Activated CD4-positive, alpha-beta T cell treated with anti-CD3 and anti-CD28 coated beads, Interleukin-2, amount 10 ng/mL, durations not matched to agents 24 days and 14 days (primary cell): Measurements from ENCODE around the gene PKNOX2. TPM values are rescaled to one million over a fixed set of nuclear protein-coding genes. Genes with fewer than 3 reads are reported as not detected.

ENCODE experiments used
- DNase-seq: peaks from one replicate; pipeline ENCODE4 v3.0.0; 2022
- H3K27ac Mint-ChIP-seq: one replicate; pipeline ENCODE4 v1.8.0; 2022; ENCODE audit warnings: mild to moderate bottlenecking, mixed read lengths
- H3K27me3 Mint-ChIP-seq: one replicate; pipeline ENCODE4 v1.8.0; 2022; ENCODE audit warnings: mixed read lengths
- H3K36me3 Mint-ChIP-seq: one replicate; pipeline ENCODE4 v1.8.0; 2022; ENCODE audit warnings: low read depth, mild to moderate bottlenecking, mixed read lengths
- H3K4me1 Mint-ChIP-seq: one replicate; pipeline ENCODE4 v1.8.0; 2021; ENCODE audit warnings: mixed read lengths
- H3K4me3 Mint-ChIP-seq: one replicate; pipeline ENCODE4 v1.8.0; 2022; ENCODE audit warnings: mild to moderate bottlenecking, moderate library complexity, mixed read lengths
- H3K9me3 Mint-ChIP-seq: one replicate; pipeline ENCODE4 v1.8.0; 2021; ENCODE audit warnings: mixed read lengths
- intact Hi-C: fragments of 100-400 bp; cut with micrococcal nuclease; formaldehyde crosslinking; loops from one replicate; pipeline ENCODE4 v1.15.1; 2023
- total RNA-seq: library from RNA; stranded (reverse); gene quantifications from 2 replicates; pipeline ENCODE4 v1.2.3, GENCODE V29; 2022

The PKNOX2 gene
- total RNA-seq, 1 donor from 2014 or later = not detected

GRCh38 chr11:125141178-125141577 is 23.4 kb upstream of the PKNOX2 start:
- no peak overlapping the region for H3K4me3 Mint-ChIP-seq
- H3K27ac Mint-ChIP-seq = no peak overlapping the region
- no peaks in the 10 kb centered on the region for H3K9me3 Mint-ChIP-seq
- no peaks in the 10 kb centered on the region for H3K36me3 Mint-ChIP-seq
- DNase-seq = no peak
- peaks cover 3% of the 10 kb centered on the region for H3K4me1 Mint-ChIP-seq
- intact Hi-C loops = loop anchor here (1.0 to 5.0 kb wide), 2 partner anchors 49 to 179 kb away; no protein-coding TSS in a partner anchor
- H3K27me3 Mint-ChIP-seq = peaks cover 35% of the 10 kb centered on the region

GRCh38 chr11:125141686-125142535 is 22.6 kb upstream of the PKNOX2 start:
- Mint-ChIP-seq H3K27ac (no peak overlapping the region), H3K9me3 (no peaks in the 10 kb centered on the region), H3K27me3 (peaks cover 38% of the 10 kb centered on the region), H3K4me3 (no peak overlapping the region), H3K36me3 (no peaks in the 10 kb centered on the region), H3K4me1 (peaks cover 3% of the 10 kb centered on the region)
- DNase-seq = peak; percentile 87
- intact Hi-C loops = loop anchor here (1.0 to 5.0 kb wide), 2 partner anchors 50 to 180 kb away; no protein-coding TSS in a partner anchor

GRCh38 chr11:125146232-125146631 is 18.3 kb upstream of the PKNOX2 start:
- no peak overlapping the region for H3K4me3 Mint-ChIP-seq
- intact Hi-C loops = no loop called here
- DNase-seq = no peak
- no peak overlapping the region for H3K27ac Mint-ChIP-seq
- H3K9me3 Mint-ChIP-seq = no peaks in the 10 kb centered on the region
- peaks cover 3% of the 10 kb centered on the region for H3K4me1 Mint-ChIP-seq
- peaks cover 21% of the 10 kb centered on the region for H3K27me3 Mint-ChIP-seq
- no peaks in the 10 kb centered on the region for H3K36me3 Mint-ChIP-seq

GRCh38 chr11:125147280-125147679 is 17.3 kb upstream of the PKNOX2 start:
- no peaks in the 10 kb centered on the region for H3K4me1 Mint-ChIP-seq
- peaks cover 19% of the 10 kb centered on the region for H3K27me3 Mint-ChIP-seq
- intact Hi-C loops = no loop called here
- DNase-seq = no peak
- no peak overlapping the region for H3K27ac Mint-ChIP-seq
- H3K36me3 Mint-ChIP-seq = no peaks in the 10 kb centered on the region
- H3K9me3 Mint-ChIP-seq = no peaks in the 10 kb centered on the region
- no peak overlapping the region for H3K4me3 Mint-ChIP-seq

DNA sequence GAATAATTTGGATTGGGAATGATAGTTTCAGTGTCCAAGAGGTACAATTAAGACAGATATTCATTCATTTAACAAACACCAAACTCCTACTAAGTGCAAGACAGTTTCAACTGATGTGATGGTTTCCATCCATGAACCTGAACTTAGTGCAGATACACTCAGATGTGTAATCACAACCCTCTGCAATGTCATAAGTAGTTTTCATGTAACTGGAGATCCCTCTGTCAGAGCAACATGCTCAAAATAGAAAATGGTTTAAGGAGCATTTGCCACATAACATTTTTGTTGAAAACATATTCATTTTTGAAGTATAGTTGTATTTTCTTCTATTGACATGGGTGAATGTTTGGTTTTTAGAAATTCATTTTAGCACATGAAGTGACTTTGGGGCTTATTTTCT is 16.5 kb upstream of the PKNOX2 start:
- H3K27ac Mint-ChIP-seq = no peak overlapping the region
- no peak overlapping the region for H3K4me3 Mint-ChIP-seq
- no peaks in the 10 kb centered on the region for H3K9me3 Mint-ChIP-seq
- H3K27me3 Mint-ChIP-seq = peaks cover 20% of the 10 kb centered on the region
- intact Hi-C loops = no loop called here
- no peak for DNase-seq
- H3K36me3 Mint-ChIP-seq = no peaks in the 10 kb centered on the region
- H3K4me1 Mint-ChIP-seq = no peaks in the 10 kb centered on the region

- no peaks in the 10 kb centered on the region for H3K9me3 Mint-ChIP-seq
- H3K4me3 Mint-ChIP-seq = no peak overlapping the region
- H3K4me1 Mint-ChIP-seq = no peaks in the 10 kb centered on the region
- DNase-seq = no peak
- H3K27ac Mint-ChIP-seq = no peak overlapping the region
- H3K36me3 Mint-ChIP-seq = no peaks in the 10 kb centered on the region
- H3K27me3 Mint-ChIP-seq = peaks cover 20% of the 10 kb centered on the region
- intact Hi-C loops = no loop called here
Observed at GRCh38 chr11:125148743-125149142, 15.8 kb upstream of the PKNOX2 start.

- intact Hi-C loops = no loop called here
Observed at GRCh38 chr11:125153837-125154236, 10.7 kb upstream of the PKNOX2 start.

GRCh38 chr11:125154378-125155099 is 10.0 kb upstream of the PKNOX2 start:
- DNase-seq = no peak
- intact Hi-C loops = no loop called here

More at GRCh38 chr11:125153837-125154236, 10.7 kb upstream of the PKNOX2 start:
- Mint-ChIP-seq H3K4me1 (no peaks in the 10 kb centered on the region), H3K27ac (no peak overlapping the region), H3K27me3 (peaks cover 19% of the 10 kb centered on the region), H3K36me3 (no peaks in the 10 kb centered on the region), H3K9me3 (peaks cover 8% of the 10 kb centered on the region), H3K4me3 (no peak overlapping the region)
- no peak for DNase-seq

DNA sequence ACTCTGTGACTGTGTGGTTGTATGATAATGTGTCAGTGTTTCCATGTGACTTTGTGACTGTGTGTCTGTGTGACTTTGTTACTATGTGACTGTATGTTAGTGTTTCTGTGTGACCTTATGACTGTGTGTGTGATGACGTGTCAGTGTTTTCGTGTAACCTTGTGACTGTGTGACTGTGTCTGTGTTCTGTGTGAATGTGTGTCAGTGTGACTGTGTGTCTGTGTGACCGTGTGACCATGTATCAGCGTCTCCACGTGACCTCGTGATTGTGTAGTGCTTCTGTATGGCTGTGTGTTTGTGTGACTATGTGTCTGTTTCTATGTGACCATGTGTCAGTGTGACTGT is 9.5 kb upstream of the PKNOX2 start:
- intact Hi-C loops = no loop called here
- DNase-seq = no peak
- H3K4me1 Mint-ChIP-seq = no peaks in the 10 kb centered on the region
- no peak overlapping the region for H3K27ac Mint-ChIP-seq
- H3K4me3 Mint-ChIP-seq = no peak overlapping the region
- peaks cover 8% of the 10 kb centered on the region for H3K9me3 Mint-ChIP-seq
- H3K36me3 Mint-ChIP-seq = no peaks in the 10 kb centered on the region
- peaks cover 17% of the 10 kb centered on the region for H3K27me3 Mint-ChIP-seq

More at GRCh38 chr11:125154378-125155099, 10.0 kb upstream of the PKNOX2 start:
- Mint-ChIP-seq H3K4me1 (no peaks in the 10 kb centered on the region), H3K4me3 (no peak overlapping the region), H3K27ac (no peak overlapping the region), H3K9me3 (peaks cover 8% of the 10 kb centered on the region), H3K27me3 (peaks cover 22% of the 10 kb centered on the region), H3K36me3 (no peaks in the 10 kb centered on the region)

GRCh38 chr11:125155767-125156166 is 8.8 kb upstream of the PKNOX2 start:
- peaks cover 19% of the 10 kb centered on the region for H3K27me3 Mint-ChIP-seq
- H3K9me3 Mint-ChIP-seq = peaks cover 8% of the 10 kb centered on the region
- H3K36me3 Mint-ChIP-seq = no peaks in the 10 kb centered on the region
- H3K4me3 Mint-ChIP-seq = no peak overlapping the region
- intact Hi-C loops = no loop called here
- H3K4me1 Mint-ChIP-seq = no peaks in the 10 kb centered on the region
- DNase-seq = no peak
- H3K27ac Mint-ChIP-seq = no peak overlapping the region

GRCh38 chr11:125156346-125157117 is 8.0 kb upstream of the PKNOX2 start:
- H3K9me3 Mint-ChIP-seq = peaks cover 8% of the 10 kb centered on the region
- H3K27ac Mint-ChIP-seq = no peak overlapping the region
- intact Hi-C loops = no loop called here
- H3K36me3 Mint-ChIP-seq = no peaks in the 10 kb centered on the region
- H3K4me1 Mint-ChIP-seq = no peaks in the 10 kb centered on the region
- no peak for DNase-seq
- no peak overlapping the region for H3K4me3 Mint-ChIP-seq
- H3K27me3 Mint-ChIP-seq = peaks cover 23% of the 10 kb centered on the region

DNA sequence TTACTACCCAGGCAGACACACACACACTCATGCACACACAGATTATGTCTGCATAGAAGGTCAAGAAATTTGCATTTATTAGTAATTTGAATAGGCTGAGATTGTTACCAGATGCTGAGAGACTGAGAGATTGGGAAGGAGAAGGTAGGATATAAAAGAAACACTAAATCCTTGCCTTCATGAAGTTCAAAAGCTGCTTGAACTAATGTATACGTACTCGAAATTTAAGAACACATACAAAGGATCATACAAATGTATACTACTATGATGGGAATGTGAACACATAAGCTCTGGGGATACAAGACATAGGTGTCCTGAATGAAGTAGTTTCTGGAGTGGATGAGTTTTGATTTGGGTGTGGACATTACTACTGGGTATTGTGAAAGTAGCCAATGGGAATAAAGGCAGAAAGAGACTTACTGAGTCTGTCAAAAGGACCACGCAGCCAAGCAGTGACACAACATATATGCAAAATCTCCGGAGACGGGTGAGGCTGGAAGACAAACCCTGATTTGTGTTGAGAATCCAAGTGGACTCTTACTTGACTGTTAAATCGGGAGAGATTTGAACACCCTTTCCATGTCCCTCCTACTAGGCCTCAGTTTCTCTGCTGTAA is 7.3 kb upstream of the PKNOX2 start:
- H3K36me3 Mint-ChIP-seq = no peaks in the 10 kb centered on the region
- DNase-seq = no peak
- H3K4me3 Mint-ChIP-seq = no peak overlapping the region
- no peak overlapping the region for H3K27ac Mint-ChIP-seq
- no peaks in the 10 kb centered on the region for H3K4me1 Mint-ChIP-seq
- peaks cover 8% of the 10 kb centered on the region for H3K9me3 Mint-ChIP-seq
- H3K27me3 Mint-ChIP-seq = peaks cover 28% of the 10 kb centered on the region
- intact Hi-C loops = no loop called here

- no peak overlapping the region for H3K4me3 Mint-ChIP-seq
- H3K36me3 Mint-ChIP-seq = no peaks in the 10 kb centered on the region
- no peak for DNase-seq
- peaks cover 36% of the 10 kb centered on the region for H3K27me3 Mint-ChIP-seq
- H3K9me3 Mint-ChIP-seq = peaks cover 8% of the 10 kb centered on the region
- intact Hi-C loops = no loop called here
- no peak overlapping the region for H3K27ac Mint-ChIP-seq
- H3K4me1 Mint-ChIP-seq = no peaks in the 10 kb centered on the region
Observed at GRCh38 chr11:125157953-125158680, 6.4 kb upstream of the PKNOX2 start.
